ENCODE measurements around the gene TTBK2. TPM values are rescaled to one million over a fixed set of nuclear protein-coding genes. Genes with fewer than 3 reads are reported as not detected.

The TTBK2 gene
- 6.8 and 14.3 TPM in 2 replicates for total RNA-seq

GRCh38 chr15:42920519-42921341 is at the start of gene TTBK2:
TSS of gene TTBK2 (minus strand) at chr15:42920778. CDS start at chr15:42878617, 42,161 bp downstream.

DNA sequence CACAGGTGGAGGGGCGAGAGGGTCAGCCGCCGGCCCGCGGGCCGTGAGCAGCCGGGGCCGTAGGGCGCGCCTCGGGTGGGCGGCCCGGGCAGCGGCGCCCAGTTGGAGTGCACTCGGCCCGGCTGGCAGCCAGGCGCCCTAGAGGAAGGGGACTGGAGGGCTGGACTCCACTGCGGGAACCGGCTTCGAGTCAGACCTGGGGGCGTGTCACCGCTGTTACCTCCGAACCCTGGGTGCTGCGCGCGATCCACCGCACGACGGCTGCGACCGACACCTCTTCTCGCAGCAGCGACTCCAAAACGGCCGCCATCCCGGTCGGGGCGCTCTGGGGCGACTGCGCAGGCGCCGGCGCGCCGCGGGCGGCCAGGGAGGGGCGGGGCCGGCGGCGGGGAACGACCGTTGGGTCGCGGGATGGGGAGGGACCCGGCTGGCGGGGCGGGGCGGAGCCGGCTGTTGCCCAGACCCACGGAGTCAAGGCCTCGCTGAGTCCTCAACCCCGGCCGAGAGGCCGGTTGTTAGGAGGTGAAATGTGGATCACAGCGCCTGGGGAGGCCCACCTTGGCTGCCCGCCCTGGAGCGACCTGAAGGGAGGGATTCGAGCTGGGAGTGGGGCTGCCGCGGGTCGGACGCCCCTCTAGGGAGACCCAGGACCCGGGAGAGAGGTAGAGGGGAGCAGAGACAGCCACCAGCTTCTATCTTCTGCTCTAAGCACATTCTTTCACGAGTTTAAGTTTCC is 183.6 kb downstream of the TTBK2 start, which contains the start of gene CDAN1:
Gene CDAN1, minus strand, starts transcription at position 336 of the 736 bp plus-strand sequence. Its CDS starts 26 bp downstream, at position 310.

Other genes with a start within 250 kb of the TTBK2 start
- 5.7 and 12.7 TPM in 2 replicates for gene CDAN1, start 183.7 kb downstream of the TTBK2 start, total RNA-seq
- 20.7 and 43.2 TPM in 2 replicates for gene UBR1, start 185.3 kb upstream of the TTBK2 start, total RNA-seq
- gene TMEM62, start 212.8 kb upstream of the TTBK2 start, total RNA-seq = 12.5 and 20.2 TPM in 2 replicates